Measurements from ENCODE around the gene CMIP. TPM values are rescaled to one million over a fixed set of nuclear protein-coding genes. Genes with fewer than 3 reads are reported as not detected.

CMIP gene
- total and polyA plus RNA-seq, 10 of the 15 experiments (the other 5 are each of a cell fraction or from before 2014, with no cell fraction given), result 1.2 to 43.2 (median 4.4) TPM

GRCh38 chr16:81424771-81425170 is 19.8 kb upstream of the CMIP start (continued):
- TF ChIP-seq CEBPZ (IDR thresholded peaks at IDR 0.05; ENCODE audit: low read depth, low read length) (no peak), NR2C2 (IDR thresholded peaks at IDR 0.05; ENCODE audit: borderline replicate concordance, control insufficient read depth, insufficient read length, low read depth) (no peak), EED (IDR thresholded peaks at IDR 0.05; ENCODE audit: low read depth) (peak; percentile 80), USF1 (IDR thresholded peaks at IDR 0.05; ENCODE audit: borderline replicate concordance, extremely low read length, insufficient read depth, low read depth, low read length) (peak; percentile 54), IKZF2 (IDR thresholded peaks at IDR 0.05) (peak; percentile 62 to 69), USF2 (IDR thresholded peaks at IDR 0.05; ENCODE audit: borderline replicate concordance, low read depth, low read length) (peak; percentile 37; the same call in 1 of the 2 replicates), RELB (IDR thresholded peaks at IDR 0.05; ENCODE audit: low read depth) (peak; percentile 59; the same call in 1 of the 2 replicates), RUNX3 (IDR thresholded peaks at IDR 0.05; ENCODE audit: low read length) (peak; percentile 87), BHLHE40 (IDR thresholded peaks at IDR 0.05; ENCODE audit: borderline replicate concordance in 1 of 2, low read depth in 2 of 2, low read length in 1 of 2) (peak; percentile 72 to 82; a peak in 3 of 4 replicates)

Measured in GM12878 (cell line).